T-helper 9 cell (primary cell): ENCODE results near the gene MYO1A.
"Not testable (repeated sequence)": the region's sequence is repeated elsewhere in the genome, so short reads cannot be mapped to it uniquely, and the experiment has no call there.

Source experiments
- DNase-seq: peaks from one replicate; pipeline ENCODE4 v3.0.0-alpha.2; 2020

Gene MYO1A

GRCh38 chr12:57046947-57047890, 2.7 kb downstream of the MYO1A start:
- no peak for DNase-seq

GRCh38 chr12:57046086-57046791, 3.7 kb downstream of the MYO1A start:
- no peak for DNase-seq

GRCh38 chr12:57044889-57045288, 5.0 kb downstream of the MYO1A start:
- DNase-seq = no peak

- no peak for DNase-seq
These were observed 5.5 kb downstream of the MYO1A start for GRCh38 chr12:57044468-57044867.

GRCh38 chr12:57042695-57043094, 7.2 kb downstream of the MYO1A start:
- no peak for DNase-seq

- no peak for DNase-seq
These were observed 9.2 kb downstream of the MYO1A start for GRCh38 chr12:57040750-57041149.

- DNase-seq = no peak
These were observed 9.7 kb downstream of the MYO1A start for GRCh38 chr12:57040211-57040610.

GRCh38 chr12:57039016-57039798, 10.7 kb downstream of the MYO1A start:
- DNase-seq = no peak

- DNase-seq = no peak
These were observed 12.7 kb downstream of the MYO1A start for GRCh38 chr12:57037264-57037663.

GRCh38 chr12:57033431-57033830, 16.5 kb downstream of the MYO1A start:
- no peak for DNase-seq

GRCh38 chr12:57031789-57032188, 18.1 kb downstream of the MYO1A start:
- no peak for DNase-seq

- no peak for DNase-seq
These were observed 18.7 kb downstream of the MYO1A start for GRCh38 chr12:57031138-57031725.

GRCh38 chr12:57029457-57029856, 20.5 kb downstream of the MYO1A start:
- no peak for DNase-seq

- no peak for DNase-seq
These were observed 22.1 kb downstream of the MYO1A start for GRCh38 chr12:57027805-57028153.

GRCh38 chr12:57027011-57027804, 22.7 kb downstream of the MYO1A start:
- no peak for DNase-seq

GRCh38 chr12:57025196-57025595, 24.7 kb downstream of the MYO1A start:
- no peak for DNase-seq

- DNase-seq = not testable (repeated sequence)
These were observed 27.6 kb downstream of the MYO1A start for GRCh38 chr12:57022324-57022723.

- no peak for DNase-seq
These were observed 29.8 kb downstream of the MYO1A start for GRCh38 chr12:57019983-57020719.

GRCh38 chr12:57018906-57019305, 31.0 kb downstream of the MYO1A start:
- DNase-seq = no peak

- not testable (repeated sequence) for DNase-seq
These were observed 31.6 kb downstream of the MYO1A start for GRCh38 chr12:57018353-57018752.

- DNase-seq = no peak
These were observed 33.6 kb downstream of the MYO1A start, which contains the start of gene TAC3 for GRCh38 chr12:57016348-57016747. Gene TAC3 (minus strand): TSS chr12:57016529. CDS start chr12:57015797, 732 bp downstream.
